Activated naive CD8-positive, alpha-beta T cell (primary cell): ENCODE measurements around the gene PNMA6E.

Source experiments
- H3K27ac Mint-ChIP-seq: one replicate; pipeline ENCODE4 v1.8.0; 2021; ENCODE audit warnings: mixed read lengths
- H3K27me3 Mint-ChIP-seq: one replicate; pipeline ENCODE4 v1.8.0; 2021; ENCODE audit warnings: mixed read lengths
- H3K36me3 Mint-ChIP-seq: one replicate; pipeline ENCODE4 v1.8.0; 2021; ENCODE audit warnings: mixed read lengths
- H3K4me1 Mint-ChIP-seq: one replicate; pipeline ENCODE4 v1.8.0; 2021; ENCODE audit warnings: low read depth, mixed read lengths
- H3K4me3 Mint-ChIP-seq: one replicate; pipeline ENCODE4 v1.8.0; 2021; ENCODE audit warnings: mild to moderate bottlenecking, mixed read lengths
- H3K9me3 Mint-ChIP-seq: one replicate; pipeline ENCODE4 v1.8.0; 2021; ENCODE audit warnings: low read depth, mixed read lengths

PNMA6E gene

DNA sequence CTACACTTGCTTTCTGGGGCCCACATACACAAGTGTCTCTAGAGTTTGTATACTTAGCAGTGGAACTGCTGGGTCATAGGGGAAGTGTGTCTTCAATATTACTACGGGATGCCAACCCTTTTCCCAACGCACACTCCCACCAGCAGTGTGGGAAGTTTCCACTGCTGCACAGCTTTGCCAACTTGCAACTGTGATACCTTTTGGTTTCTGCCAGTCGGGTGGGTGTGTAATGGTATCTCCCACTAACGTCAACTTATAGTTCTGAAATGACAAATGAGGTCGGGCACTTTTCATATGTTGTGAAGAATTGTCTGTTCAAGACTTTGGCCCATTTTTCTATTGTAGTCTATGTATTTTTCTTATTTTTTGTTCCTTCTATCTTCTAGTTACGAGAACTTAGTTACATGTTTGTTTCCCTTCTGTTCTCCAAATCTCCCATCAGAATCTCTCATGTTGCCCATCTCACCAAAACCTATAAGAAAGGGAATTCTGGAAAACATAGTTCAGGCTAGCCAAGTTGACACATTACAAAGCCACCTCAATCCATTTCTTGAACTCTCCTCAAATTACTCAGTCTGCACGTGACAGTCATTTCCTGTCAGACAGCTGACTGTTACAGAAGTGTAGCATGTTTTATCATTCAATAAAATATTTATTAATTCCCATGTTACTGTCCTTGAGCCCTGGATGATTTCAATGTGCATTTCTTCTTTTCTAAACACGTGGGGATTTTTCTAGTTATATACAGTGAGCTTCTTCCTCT is 30.7 kb downstream of the PNMA6E start:
- Mint-ChIP-seq H3K4me3 (no peak overlapping the region), H3K4me1 (no peaks in the 10 kb centered on the region), H3K27me3 (no peaks in the 10 kb centered on the region), H3K36me3 (peaks cover 2% of the 10 kb centered on the region), H3K27ac (no peak overlapping the region), H3K9me3 (no peaks in the 10 kb centered on the region)

DNA sequence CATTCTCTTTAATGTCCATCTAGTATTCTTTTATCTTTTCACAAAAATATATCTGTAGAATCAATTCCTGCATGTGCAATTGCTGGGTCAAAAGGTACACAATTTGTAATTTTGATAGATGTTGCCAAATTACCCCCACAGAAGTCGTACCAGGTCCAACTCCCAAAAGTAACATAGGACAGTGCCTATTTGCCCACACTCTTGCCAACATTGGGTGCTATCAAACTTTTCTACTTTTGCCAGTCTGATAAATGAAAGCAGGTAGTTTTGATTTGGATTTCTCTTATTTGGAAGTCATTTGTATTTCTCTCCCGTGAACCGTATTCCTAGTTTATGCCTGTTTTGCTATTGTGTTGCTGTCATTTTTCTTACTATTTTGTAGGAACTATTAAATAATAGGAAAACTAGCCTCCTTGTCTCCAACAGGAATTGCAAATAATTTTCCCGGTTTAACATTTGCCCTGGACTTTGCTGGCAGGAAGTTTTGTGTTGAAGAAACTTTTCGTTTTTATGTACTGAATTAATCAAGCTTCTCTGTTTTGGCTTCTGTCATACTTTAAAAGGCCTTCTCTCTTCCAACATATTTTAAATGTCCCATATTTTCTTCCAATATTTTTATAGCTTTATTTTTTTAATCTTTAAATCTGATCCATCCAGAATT is 34.1 kb downstream of the PNMA6E start:
- Mint-ChIP-seq H3K9me3 (no peaks in the 10 kb centered on the region), H3K36me3 (peaks cover 2% of the 10 kb centered on the region), H3K27ac (no peak overlapping the region)

DNA sequence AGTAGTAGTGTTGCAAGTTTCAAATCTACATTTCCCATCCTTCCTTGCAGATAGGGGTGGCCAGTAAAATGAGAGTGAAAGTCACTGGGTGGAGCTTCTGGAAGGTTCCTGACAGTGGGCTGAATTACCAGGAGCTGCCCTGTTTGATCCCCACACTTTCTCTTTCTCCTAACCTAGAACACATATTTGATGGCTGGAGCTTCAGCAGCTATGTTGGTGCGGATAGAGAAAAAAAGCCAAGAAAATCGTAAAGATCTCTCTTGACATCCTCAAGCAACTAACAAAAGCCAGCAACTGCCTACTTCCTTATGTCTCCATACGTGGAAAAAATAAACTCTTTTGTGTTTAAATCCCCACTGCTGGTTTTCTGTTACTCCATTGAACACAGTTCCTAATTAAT is 35.0 kb downstream of the PNMA6E start:
- no peaks in the 10 kb centered on the region for H3K27me3 Mint-ChIP-seq
- no peak overlapping the region for H3K27ac Mint-ChIP-seq
- peaks cover 2% of the 10 kb centered on the region for H3K36me3 Mint-ChIP-seq
- no peaks in the 10 kb centered on the region for H3K4me1 Mint-ChIP-seq
- no peaks in the 10 kb centered on the region for H3K9me3 Mint-ChIP-seq
- H3K4me3 Mint-ChIP-seq = no peak overlapping the region

More for the DNA sequence above, 34.1 kb downstream of the PNMA6E start:
- Mint-ChIP-seq H3K4me1 (no peaks in the 10 kb centered on the region), H3K27me3 (no peaks in the 10 kb centered on the region), H3K4me3 (no peak overlapping the region)

DNA sequence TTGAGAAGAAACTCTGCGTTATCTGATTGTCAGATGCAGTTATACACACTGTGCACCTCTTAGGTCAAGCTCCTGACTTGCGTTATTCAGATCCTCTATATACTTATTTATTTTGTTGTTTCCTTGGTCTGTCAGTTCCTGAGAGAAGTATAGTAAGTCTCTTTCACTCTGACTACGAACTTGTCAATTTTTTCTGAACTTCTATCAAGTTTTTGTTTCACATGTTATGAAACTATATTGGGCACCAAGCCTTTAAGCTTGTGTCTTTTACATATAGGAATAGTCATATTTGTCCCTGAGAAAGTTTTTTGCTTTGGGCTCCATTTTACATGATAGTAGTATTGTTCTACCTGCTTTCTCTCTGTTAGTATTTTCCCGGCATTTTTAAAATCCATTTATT is 35.5 kb downstream of the PNMA6E start:
- Mint-ChIP-seq H3K27me3 (no peaks in the 10 kb centered on the region), H3K36me3 (peaks cover 2% of the 10 kb centered on the region), H3K4me3 (no peak overlapping the region), H3K9me3 (no peaks in the 10 kb centered on the region), H3K4me1 (no peaks in the 10 kb centered on the region), H3K27ac (no peak overlapping the region)

DNA sequence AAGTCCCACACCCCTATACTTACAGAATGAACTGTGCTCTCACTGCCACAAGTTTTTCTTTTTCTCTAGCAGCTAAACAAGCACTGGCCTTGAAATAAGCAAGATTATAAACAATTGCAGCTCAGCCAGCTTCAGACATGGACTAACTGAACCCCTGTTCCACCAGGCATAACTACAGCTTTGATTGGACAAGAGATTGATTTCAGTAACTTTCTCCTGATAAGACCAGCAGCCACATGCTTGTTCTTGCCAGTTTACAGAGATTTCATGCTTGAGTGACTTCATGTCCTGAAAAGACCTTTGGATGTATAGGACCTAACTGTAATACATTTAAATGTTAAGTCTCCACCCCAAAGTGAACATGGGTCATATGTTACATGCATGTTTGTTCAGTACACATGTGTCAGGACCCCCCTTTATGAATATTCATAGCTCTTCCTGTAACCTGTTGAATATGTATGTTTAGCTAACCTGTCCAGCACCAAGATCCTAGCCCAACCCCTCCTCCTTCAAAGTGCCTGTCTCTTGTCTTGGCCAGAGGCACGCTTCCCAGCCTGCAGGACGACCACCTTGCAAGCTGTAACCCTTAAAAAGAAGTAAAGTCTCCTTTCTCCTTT is 39.3 kb downstream of the PNMA6E start:
- H3K27ac Mint-ChIP-seq = no peak overlapping the region
- no peaks in the 10 kb centered on the region for H3K36me3 Mint-ChIP-seq
- H3K27me3 Mint-ChIP-seq = no peaks in the 10 kb centered on the region
- H3K4me1 Mint-ChIP-seq = no peaks in the 10 kb centered on the region
- H3K9me3 Mint-ChIP-seq = no peaks in the 10 kb centered on the region
- H3K4me3 Mint-ChIP-seq = no peak overlapping the region

DNA sequence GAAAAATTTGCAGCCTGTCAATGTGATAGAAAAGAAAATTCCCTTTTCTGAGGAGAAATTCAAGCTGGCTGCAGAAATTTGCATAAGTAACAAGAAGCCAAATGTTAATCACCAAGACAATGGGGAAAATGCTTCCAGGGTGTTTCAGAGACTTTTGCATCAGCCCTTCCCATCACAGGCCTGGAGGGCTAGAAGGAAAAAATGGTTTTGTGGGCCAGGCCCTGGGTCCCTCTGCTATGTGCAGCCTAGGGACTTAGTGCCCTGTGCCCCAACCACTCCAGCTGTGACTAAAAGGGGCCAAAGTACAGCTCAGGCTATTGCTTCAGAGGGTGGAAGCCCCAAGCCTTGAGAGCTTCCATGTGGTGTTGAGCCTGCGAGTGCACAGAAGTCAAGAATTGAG is 43.3 kb downstream of the PNMA6E start:
- H3K9me3 Mint-ChIP-seq = no peaks in the 10 kb centered on the region
- peaks cover 2% of the 10 kb centered on the region for H3K4me1 Mint-ChIP-seq
- H3K36me3 Mint-ChIP-seq = no peaks in the 10 kb centered on the region
- H3K27me3 Mint-ChIP-seq = no peaks in the 10 kb centered on the region
- H3K27ac Mint-ChIP-seq = no peak overlapping the region
- H3K4me3 Mint-ChIP-seq = no peak overlapping the region

DNA sequence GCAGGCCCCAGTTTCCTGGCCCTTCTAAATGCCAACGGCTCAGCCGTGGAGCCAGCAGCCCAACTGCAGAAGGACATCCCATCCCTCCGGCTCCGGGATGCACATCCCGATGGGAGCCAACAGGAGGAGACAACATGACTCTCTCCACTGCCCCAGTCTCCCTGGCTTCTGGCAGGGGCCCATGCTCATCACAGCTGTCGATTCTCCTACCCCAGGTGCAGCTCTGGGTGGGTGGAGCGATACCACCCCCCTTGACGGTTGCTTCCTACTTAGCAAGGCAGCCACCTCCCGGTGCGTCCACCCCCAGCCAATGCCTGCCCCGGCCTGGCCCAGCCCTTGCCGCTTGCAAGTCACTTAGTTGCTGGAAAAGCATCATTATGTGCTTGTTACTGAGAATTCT is 47.7 kb downstream of the PNMA6E start:
- Mint-ChIP-seq H3K9me3 (no peaks in the 10 kb centered on the region), H3K4me3 (no peak overlapping the region), H3K27me3 (no peaks in the 10 kb centered on the region), H3K27ac (no peak overlapping the region), H3K4me1 (peaks cover 11% of the 10 kb centered on the region), H3K36me3 (peaks cover 3% of the 10 kb centered on the region)

DNA sequence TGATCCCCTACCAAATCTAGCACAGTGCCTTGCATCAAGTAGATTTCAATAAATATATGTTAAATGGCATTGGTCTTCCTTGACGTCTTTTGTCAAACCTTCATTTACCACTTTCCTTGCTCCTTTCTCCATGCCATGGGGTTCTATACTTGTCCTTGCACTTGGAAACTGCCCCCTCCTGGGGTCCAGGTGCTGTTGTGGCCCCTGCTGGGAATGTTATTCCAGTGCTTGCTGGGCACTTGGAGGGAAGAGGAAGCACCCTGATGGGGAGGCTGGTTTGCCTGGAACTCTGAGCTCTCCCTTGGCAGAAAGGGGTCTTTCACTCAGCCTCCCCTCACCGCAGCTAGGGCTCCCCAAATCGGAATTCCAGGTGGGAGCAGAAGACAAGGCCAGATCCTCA is 48.3 kb downstream of the PNMA6E start:
- H3K27me3 Mint-ChIP-seq = no peaks in the 10 kb centered on the region
- H3K36me3 Mint-ChIP-seq = peaks cover 3% of the 10 kb centered on the region
- H3K9me3 Mint-ChIP-seq = no peaks in the 10 kb centered on the region
- H3K4me1 Mint-ChIP-seq = peaks cover 11% of the 10 kb centered on the region
- H3K4me3 Mint-ChIP-seq = no peak overlapping the region
- no peak overlapping the region for H3K27ac Mint-ChIP-seq

DNA sequence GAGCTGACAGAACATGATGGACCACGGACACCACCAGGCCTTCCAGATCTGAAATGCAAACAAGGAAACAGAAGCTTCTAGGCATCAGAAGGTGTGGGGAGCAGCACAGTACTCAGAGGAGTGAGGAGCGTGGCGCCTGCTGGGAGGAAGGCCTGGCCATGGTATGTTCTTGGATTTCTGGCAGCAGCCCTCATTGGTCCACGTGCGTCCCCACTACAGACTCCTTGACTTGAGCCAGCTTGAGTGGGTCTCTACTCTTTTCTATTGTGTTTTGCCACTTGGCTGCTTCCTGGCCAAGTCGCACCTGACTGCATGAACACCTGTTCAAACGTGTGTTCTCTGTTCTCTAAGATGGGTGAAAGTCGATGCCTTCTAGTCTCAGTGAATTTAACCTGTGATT is 49.2 kb downstream of the PNMA6E start:
- H3K9me3 Mint-ChIP-seq = no peaks in the 10 kb centered on the region
- peaks cover 11% of the 10 kb centered on the region for H3K4me1 Mint-ChIP-seq
- no peaks in the 10 kb centered on the region for H3K27me3 Mint-ChIP-seq
- no peak overlapping the region for H3K27ac Mint-ChIP-seq
- H3K36me3 Mint-ChIP-seq = peaks cover 3% of the 10 kb centered on the region
- no peak overlapping the region for H3K4me3 Mint-ChIP-seq

DNA sequence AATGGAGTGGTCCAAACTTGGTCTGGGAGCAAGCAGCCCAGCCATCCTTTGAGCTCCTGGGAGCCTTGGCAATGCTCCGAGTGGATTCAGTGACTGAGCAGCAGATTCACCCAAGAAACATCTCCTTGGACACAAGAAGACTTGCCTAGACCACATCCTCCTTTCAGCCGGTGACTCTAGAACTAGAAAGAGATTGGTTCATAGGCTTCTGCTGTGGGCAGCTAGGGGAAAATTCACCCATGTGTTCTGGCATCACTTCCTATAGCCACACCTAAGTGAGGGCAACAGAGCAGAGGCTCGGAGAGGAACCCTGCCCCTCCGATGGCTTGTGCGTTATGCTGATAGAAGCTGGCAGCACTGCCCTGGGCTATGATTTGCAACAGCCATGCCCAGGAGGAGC is 51.2 kb downstream of the PNMA6E start:
- H3K27me3 Mint-ChIP-seq = no peaks in the 10 kb centered on the region
- peaks cover 12% of the 10 kb centered on the region for H3K4me1 Mint-ChIP-seq
- no peak overlapping the region for H3K4me3 Mint-ChIP-seq
- no peak overlapping the region for H3K27ac Mint-ChIP-seq
- peaks cover 3% of the 10 kb centered on the region for H3K36me3 Mint-ChIP-seq
- no peaks in the 10 kb centered on the region for H3K9me3 Mint-ChIP-seq

DNA sequence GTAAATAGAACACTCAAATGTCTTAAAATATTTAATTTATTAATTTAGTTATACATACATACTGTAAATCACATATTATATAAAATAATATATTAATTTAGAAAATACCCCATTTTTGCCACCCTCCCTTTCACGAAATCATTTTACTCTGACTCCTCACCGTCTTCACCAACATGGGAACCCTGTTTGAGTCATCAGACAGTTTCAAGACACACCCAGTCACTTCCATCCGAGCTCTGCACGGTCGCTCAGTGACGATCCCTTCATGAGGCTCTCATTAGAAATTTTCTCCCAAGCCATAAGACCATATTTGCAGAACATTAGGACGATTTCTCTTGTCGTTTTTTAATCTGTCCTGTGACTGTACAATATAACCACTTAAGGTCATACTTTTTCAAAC is 52.7 kb downstream of the PNMA6E start:
- Mint-ChIP-seq H3K4me3 (no peak overlapping the region), H3K4me1 (peaks cover 24% of the 10 kb centered on the region), H3K9me3 (no peaks in the 10 kb centered on the region), H3K27me3 (no peaks in the 10 kb centered on the region), H3K27ac (no peak overlapping the region), H3K36me3 (peaks cover 5% of the 10 kb centered on the region)

DNA sequence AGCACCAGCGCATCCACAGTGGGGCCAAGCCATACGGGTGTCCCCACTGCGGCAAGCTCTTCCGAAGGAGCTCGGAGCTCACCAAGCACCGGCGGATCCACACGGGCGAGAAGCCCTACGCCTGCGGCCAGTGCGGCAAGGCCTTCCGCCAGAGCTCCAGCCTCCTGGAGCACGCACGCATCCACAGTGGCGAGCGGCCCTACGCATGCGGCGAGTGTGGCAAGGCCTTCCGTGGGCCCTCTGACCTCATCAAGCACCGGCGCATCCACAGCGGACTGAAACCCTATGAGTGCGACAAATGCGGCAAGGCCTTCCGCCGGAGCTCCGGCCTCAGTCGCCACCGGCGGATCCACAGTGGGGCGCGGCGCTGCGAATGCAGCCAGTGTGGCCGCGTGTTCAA is 53.6 kb downstream of the PNMA6E start:
- Mint-ChIP-seq H3K36me3 (peaks cover 4% of the 10 kb centered on the region), H3K4me3 (no peak overlapping the region), H3K27me3 (no peaks in the 10 kb centered on the region), H3K4me1 (peaks cover 32% of the 10 kb centered on the region), H3K9me3 (no peaks in the 10 kb centered on the region), H3K27ac (no peak overlapping the region)
